ENCODE results near the gene XRRA1.

Gene XRRA1

DNA sequence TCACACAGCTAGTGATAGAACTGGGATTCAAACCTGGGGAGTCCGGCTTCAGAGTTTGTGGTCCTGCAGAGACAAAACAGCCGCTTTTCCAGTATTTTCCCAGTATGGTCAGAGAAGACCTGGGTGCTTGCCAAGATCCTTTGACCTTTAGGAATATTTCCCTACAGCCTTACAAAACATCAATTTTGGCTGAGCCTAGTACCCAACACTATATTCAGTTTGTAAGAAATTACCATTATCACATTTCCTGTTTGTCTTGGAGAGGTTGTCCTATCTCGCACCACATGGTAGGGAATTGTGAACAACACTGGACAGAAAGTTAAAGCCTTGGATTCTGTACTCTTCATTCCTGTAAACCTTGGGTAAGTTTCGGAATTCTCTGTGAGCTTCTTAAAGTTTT is 29.1 kb upstream of the XRRA1 start:
- no peaks in the 10 kb centered on the region for H3K9me3 ChIP-seq (ENCODE audit: insufficient read depth, low read depth, low read length)
- no peak overlapping the region for H3K9ac ChIP-seq (ENCODE audit: low read depth, low read length, poor library complexity, severe bottlenecking)
- H4K20me1 ChIP-seq (ENCODE audit: insufficient read depth, low read length, poor library complexity, severe bottlenecking), result no peaks in the 10 kb centered on the region
- H3K4me1 ChIP-seq (ENCODE audit: insufficient read depth, low read length, poor library complexity, severe bottlenecking), result no peaks in the 10 kb centered on the region
- no peak overlapping the region for H3K4me3 ChIP-seq (ENCODE audit: low read length, poor library complexity, severe bottlenecking)
- H3K9me2 ChIP-seq (replicated peaks; ENCODE audit: low read depth, low read length), result no peaks in the 10 kb centered on the region
- H3K36me3 ChIP-seq (ENCODE audit: insufficient read depth, low read length), result peaks cover 64% of the 10 kb centered on the region
- no peaks in the 10 kb centered on the region for H3K27me3 ChIP-seq (ENCODE audit: insufficient read depth, low read length, poor library complexity, severe bottlenecking)
- no peak overlapping the region for H3K4me2 ChIP-seq (ENCODE audit: low read depth, low read length, poor library complexity, severe bottlenecking)
- H3F3A ChIP-seq (ENCODE audit: low read depth), result no peaks in the 10 kb centered on the region
- TF ChIP-seq CTCF (conservative IDR thresholded peaks at IDR 0.05; ENCODE audit: low read length) (no peak), EZH2phosphoT487 (IDR thresholded peaks at IDR 0.05; ENCODE audit: borderline replicate concordance) (no peak)
- H2AFZ ChIP-seq (ENCODE audit: low read length), result no peak overlapping the region
- no peaks in the 10 kb centered on the region; the same call in 1 of the 2 replicates for H3K79me2 ChIP-seq (ENCODE audit: insufficient read depth, low read length)

DNA sequence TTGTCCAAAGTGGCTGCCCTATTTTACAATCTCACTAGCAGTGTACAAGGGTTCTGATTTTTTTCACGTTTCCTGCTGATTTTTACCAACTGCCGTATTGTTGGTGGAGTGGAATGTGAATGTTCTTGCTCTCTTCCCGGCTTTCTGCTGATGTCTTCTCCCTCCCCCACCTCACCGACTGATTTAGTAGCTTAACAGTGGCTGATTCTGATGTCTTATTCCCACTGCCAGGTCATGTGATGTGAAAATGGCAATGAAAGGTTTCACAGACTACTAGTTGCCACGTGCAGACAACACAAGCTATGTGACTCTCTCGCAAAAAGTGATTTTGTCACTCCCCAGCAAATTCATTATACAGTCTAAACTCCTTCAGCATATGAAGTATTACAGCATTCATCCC is 22.5 kb upstream of the XRRA1 start:
- Histone ChIP-seq H3F3A (ENCODE audit: low read depth) (no peaks in the 10 kb centered on the region), H3K27me3 (ENCODE audit: insufficient read depth, low read length, poor library complexity, severe bottlenecking) (no peaks in the 10 kb centered on the region), H3K79me2 (ENCODE audit: insufficient read depth, low read length) (peaks cover 30% of the 10 kb centered on the region), H3K4me2 (ENCODE audit: low read depth, low read length, poor library complexity, severe bottlenecking) (no peak overlapping the region), H3K9ac (ENCODE audit: low read depth, low read length, poor library complexity, severe bottlenecking) (no peak overlapping the region), H3K36me3 (ENCODE audit: insufficient read depth, low read length) (peaks cover 88% of the 10 kb centered on the region), H3K4me3 (ENCODE audit: low read length, poor library complexity, severe bottlenecking) (no peak overlapping the region), H3K9me2 (replicated peaks; ENCODE audit: low read depth, low read length) (no peaks in the 10 kb centered on the region), H3K9me3 (ENCODE audit: insufficient read depth, low read depth, low read length) (no peaks in the 10 kb centered on the region), H2AFZ (ENCODE audit: low read length) (no peak overlapping the region), H3K4me1 (ENCODE audit: insufficient read depth, low read length, poor library complexity, severe bottlenecking) (no peaks in the 10 kb centered on the region), H4K20me1 (ENCODE audit: insufficient read depth, low read length, poor library complexity, severe bottlenecking) (peaks cover 15% of the 10 kb centered on the region)
- TF ChIP-seq EZH2phosphoT487 (IDR thresholded peaks at IDR 0.05; ENCODE audit: borderline replicate concordance) (no peak), CTCF (conservative IDR thresholded peaks at IDR 0.05; ENCODE audit: low read length) (no peak)

DNA sequence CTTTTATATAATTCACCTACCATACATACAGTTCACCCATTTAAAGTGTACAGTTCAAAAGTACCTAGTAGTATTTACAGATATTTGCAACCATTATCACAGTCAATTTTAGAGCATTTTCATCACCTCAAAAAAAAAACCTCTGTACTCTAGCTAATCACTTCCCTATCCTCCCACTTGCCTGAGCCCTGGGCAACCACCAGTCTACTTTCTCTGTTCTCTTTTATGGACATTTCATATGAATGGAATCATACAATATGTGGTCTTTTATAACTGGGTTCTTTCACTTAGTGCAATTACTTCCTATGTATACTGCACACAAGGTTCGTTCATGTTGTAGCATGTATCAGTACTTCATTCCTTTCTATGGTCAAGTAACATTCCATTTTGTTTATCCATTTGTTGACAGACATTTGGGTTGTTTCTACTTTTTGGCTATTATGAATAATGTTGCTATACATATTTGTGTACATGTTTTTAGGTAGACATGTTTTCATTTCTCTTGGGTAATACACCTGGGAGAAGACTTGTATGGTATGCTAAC is 22.0 kb upstream of the XRRA1 start:
- Histone ChIP-seq H3K4me3 (ENCODE audit: low read length, poor library complexity, severe bottlenecking) (no peak overlapping the region), H3K4me2 (ENCODE audit: low read depth, low read length, poor library complexity, severe bottlenecking) (no peak overlapping the region), H3K79me2 (ENCODE audit: insufficient read depth, low read length) (peaks cover 33% of the 10 kb centered on the region), H3K9me2 (replicated peaks; ENCODE audit: low read depth, low read length) (no peaks in the 10 kb centered on the region), H3K27me3 (ENCODE audit: insufficient read depth, low read length, poor library complexity, severe bottlenecking) (no peaks in the 10 kb centered on the region), H3K4me1 (ENCODE audit: insufficient read depth, low read length, poor library complexity, severe bottlenecking) (no peaks in the 10 kb centered on the region), H2AFZ (ENCODE audit: low read length) (no peak overlapping the region), H3K36me3 (ENCODE audit: insufficient read depth, low read length) (peaks cover 87% of the 10 kb centered on the region), H4K20me1 (ENCODE audit: insufficient read depth, low read length, poor library complexity, severe bottlenecking) (peaks cover 20% of the 10 kb centered on the region), H3K9me3 (ENCODE audit: insufficient read depth, low read depth, low read length) (no peaks in the 10 kb centered on the region), H3K9ac (ENCODE audit: low read depth, low read length, poor library complexity, severe bottlenecking) (no peak overlapping the region), H3F3A (ENCODE audit: low read depth) (no peaks in the 10 kb centered on the region)
- no peak for TF ChIP-seq CTCF (conservative IDR thresholded peaks at IDR 0.05; ENCODE audit: low read length)
- TF ChIP-seq EZH2phosphoT487 (IDR thresholded peaks at IDR 0.05; ENCODE audit: borderline replicate concordance), result no peak
